Activated CD8-positive, alpha-beta T cell treated with anti-CD3 and anti-CD28 coated beads for 36 hours (primary cell): ENCODE measurements around the gene MORC3. TPM values are rescaled to one million over a fixed set of nuclear protein-coding genes. Genes with fewer than 3 reads are reported as not detected.
A peak's percentile ranks its signal among the peaks of the same experiment; 100 is the strongest.
"Not testable (repeated sequence)": the region's sequence is repeated elsewhere in the genome, so short reads cannot be mapped to it uniquely, and the experiment has no call there.

Experiments used
- ATAC-seq: fragments of 200-7000 bp; cut with Tn5 transposase; one replicate; pipeline ENCODE4 v1.10.0; 2021; ENCODE audit warnings: mild to moderate bottlenecking, moderate library complexity
- CTCF ChIA-PET: fragments of 350-600 bp; sonication (Branson Sonifier 250); formaldehyde crosslinking; loops from one replicate; lab custom pipeline; 2021; ENCODE audit warnings: antibody characterized with exemption; lab: Charles Lee
- POLR2A ChIA-PET: fragments of 350-600 bp; sonication (Branson Sonifier 250); formaldehyde crosslinking; loops from one replicate; lab custom pipeline; 2021; ENCODE audit warnings: antibody characterized with exemption; lab: Charles Lee
- DNase-seq: peaks from one replicate; pipeline ENCODE4 v3.0.0-alpha.2; 2020
- H3K27ac Mint-ChIP-seq: one replicate; pipeline ENCODE4 v1.8.0; 2021; ENCODE audit warnings: mild to moderate bottlenecking, mixed read lengths
- H3K27me3 Mint-ChIP-seq: one replicate; pipeline ENCODE4 v1.8.0; 2021; ENCODE audit warnings: mixed read lengths
- H3K36me3 Mint-ChIP-seq: one replicate; pipeline ENCODE4 v1.8.0; 2021; ENCODE audit warnings: low read depth, mixed read lengths
- H3K4me1 Mint-ChIP-seq: one replicate; pipeline ENCODE4 v1.8.0; 2021; ENCODE audit warnings: low read depth, mixed read lengths
- H3K4me3 Mint-ChIP-seq: one replicate; pipeline ENCODE4 v1.8.0; 2021; ENCODE audit warnings: mild to moderate bottlenecking, moderate library complexity, mixed read lengths
- H3K9me3 Mint-ChIP-seq: one replicate; pipeline ENCODE4 v1.8.0; 2021; ENCODE audit warnings: mixed read lengths
- intact Hi-C: fragments of 100-400 bp; cut with micrococcal nuclease; formaldehyde crosslinking; loops from one replicate; pipeline ENCODE4 v1.10.0; 2022
- total RNA-seq, 2 experiments: library from RNA; stranded (reverse); gene quantifications; one replicate each; pipeline ENCODE4 v1.2.3, GENCODE V29; 2021
- TF ChIP-seq, protein P1 (sequence below): fragments of 200-600 bp; IDR thresholded peaks from one replicate; pipeline ENCODE4 v1.8.0; 2022; ENCODE audit warnings: antibody characterized with exemption, mild to moderate bottlenecking

Gene MORC3
- 10 to 100 TPM; 20.4 to 20.7 TPM for total RNA-seq

- peak; percentile 92 for ATAC-seq
- Mint-ChIP-seq H3K4me1 (peaks cover 29% of the 10 kb centered on the region), H3K9me3 (no peaks in the 10 kb centered on the region), H3K4me3 (peak within 1 kb of the TSS; percentile 94), H3K27me3 (no peaks in the 10 kb centered on the region), H3K27ac (peak within 1 kb of the TSS; percentile 97), H3K36me3 (peaks cover 21% of the 10 kb centered on the region)
- intact Hi-C loops: no loop called here
- peak; percentile 98 for DNase-seq
- TF ChIP-seq, protein P1, sequence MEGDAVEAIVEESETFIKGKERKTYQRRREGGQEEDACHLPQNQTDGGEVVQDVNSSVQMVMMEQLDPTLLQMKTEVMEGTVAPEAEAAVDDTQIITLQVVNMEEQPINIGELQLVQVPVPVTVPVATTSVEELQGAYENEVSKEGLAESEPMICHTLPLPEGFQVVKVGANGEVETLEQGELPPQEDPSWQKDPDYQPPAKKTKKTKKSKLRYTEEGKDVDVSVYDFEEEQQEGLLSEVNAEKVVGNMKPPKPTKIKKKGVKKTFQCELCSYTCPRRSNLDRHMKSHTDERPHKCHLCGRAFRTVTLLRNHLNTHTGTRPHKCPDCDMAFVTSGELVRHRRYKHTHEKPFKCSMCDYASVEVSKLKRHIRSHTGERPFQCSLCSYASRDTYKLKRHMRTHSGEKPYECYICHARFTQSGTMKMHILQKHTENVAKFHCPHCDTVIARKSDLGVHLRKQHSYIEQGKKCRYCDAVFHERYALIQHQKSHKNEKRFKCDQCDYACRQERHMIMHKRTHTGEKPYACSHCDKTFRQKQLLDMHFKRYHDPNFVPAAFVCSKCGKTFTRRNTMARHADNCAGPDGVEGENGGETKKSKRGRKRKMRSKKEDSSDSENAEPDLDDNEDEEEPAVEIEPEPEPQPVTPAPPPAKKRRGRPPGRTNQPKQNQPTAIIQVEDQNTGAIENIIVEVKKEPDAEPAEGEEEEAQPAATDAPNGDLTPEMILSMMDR: no peak
- ChIA-PET CTCF (interaction anchor here (0.9 to 3.1 kb wide), 12 partner anchors 8 to 194 kb away, joined by 3 to 17 read pairs (median 4); no protein-coding TSS in a partner anchor), POLR2A (interaction anchor here (0.7 to 2.9 kb wide), 20 partner anchors 10 to 1432 kb away, joined by 3 to 20 read pairs (median 5); partner anchors contain the start of gene CHAF1B)
Measured at GRCh38 chr21:36319767-36320420, at the start of gene MORC3. Gene MORC3, plus strand, starts transcription at chr21:36320197. Its CDS starts 68 bp downstream, at chr21:36320265.

- CTCF ChIA-PET, POLR2A ChIA-PET, H3K27me3 Mint-ChIP-seq, H3K9me3 Mint-ChIP-seq, intact Hi-C loops, H3K27ac Mint-ChIP-seq, H3K4me3 Mint-ChIP-seq, ATAC-seq, H3K4me1 Mint-ChIP-seq, DNase-seq: not testable (repeated sequence)
- H3K36me3 Mint-ChIP-seq: peaks cover 13% of the 10 kb centered on the region
Measured at GRCh38 chr21:36270786-36271695, 49.0 kb upstream of the MORC3 start.

DNA sequence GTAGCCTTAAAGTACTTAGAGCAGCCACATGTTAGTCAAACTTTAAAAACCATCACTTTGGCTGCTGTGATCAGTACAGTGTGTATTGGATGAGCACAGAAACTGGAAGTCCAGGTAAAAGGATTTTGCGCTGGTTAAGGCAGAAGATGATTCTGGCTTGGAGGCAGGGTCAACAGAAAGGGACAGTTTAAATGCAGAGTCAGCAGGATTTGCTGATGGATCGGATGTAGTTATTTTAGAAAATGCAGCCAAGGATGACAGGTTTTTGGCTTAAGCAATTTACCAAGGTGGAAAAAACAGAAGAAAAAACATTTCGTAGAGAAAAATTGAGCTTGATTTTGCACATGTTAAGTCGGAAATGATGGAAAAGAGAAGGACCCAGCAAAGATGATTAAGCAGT lies 45.9 kb upstream of the MORC3 start:
- Mint-ChIP-seq H3K27ac (no peak overlapping the region), H3K27me3 (no peaks in the 10 kb centered on the region), H3K4me3 (no peak overlapping the region), H3K9me3 (no peaks in the 10 kb centered on the region), H3K4me1 (no peaks in the 10 kb centered on the region), H3K36me3 (peaks cover 14% of the 10 kb centered on the region)
- ATAC-seq (no peak), DNase-seq (no peak)
- CTCF ChIA-PET: no interaction called here
- TF ChIP-seq, protein P1: no peak
- intact Hi-C loops: no loop called here
- POLR2A ChIA-PET: no interaction called here

GRCh38 chr21:36282568-36283230 lies 37.3 kb upstream of the MORC3 start:
- Mint-ChIP-seq H3K27ac (no peak overlapping the region), H3K4me3 (no peak overlapping the region), H3K9me3 (no peaks in the 10 kb centered on the region), H3K4me1 (peaks cover 2% of the 10 kb centered on the region), H3K27me3 (no peaks in the 10 kb centered on the region), H3K36me3 (peaks cover 8% of the 10 kb centered on the region)
- DNase-seq: no peak
- TF ChIP-seq, protein P1: no peak
- ChIA-PET POLR2A (no interaction called here), CTCF (no interaction called here)
- no peak for ATAC-seq
- intact Hi-C loops: no loop called here

DNA sequence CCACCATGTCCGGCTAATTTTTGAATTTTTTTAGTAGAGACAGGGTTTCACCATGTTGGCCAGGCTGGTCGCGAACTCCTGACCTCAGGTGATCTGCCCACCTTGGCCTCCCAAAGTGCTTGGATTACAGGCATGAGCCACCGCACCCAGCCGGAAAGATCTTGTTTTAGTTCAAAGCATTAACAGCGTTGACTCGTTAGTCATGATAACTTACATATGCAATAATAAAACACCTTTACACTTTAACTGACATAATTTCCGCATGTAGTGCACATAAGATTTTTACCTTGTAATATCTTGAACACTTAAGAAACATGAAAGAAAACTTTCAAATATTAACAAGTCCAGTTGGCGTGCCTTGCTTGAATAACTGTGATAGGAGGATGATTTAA lies 36.8 kb upstream of the MORC3 start:
- CTCF ChIA-PET, H3K9me3 Mint-ChIP-seq, H3K4me3 Mint-ChIP-seq, DNase-seq, H3K4me1 Mint-ChIP-seq, H3K36me3 Mint-ChIP-seq, ATAC-seq, POLR2A ChIA-PET, intact Hi-C loops, H3K27me3 Mint-ChIP-seq, H3K27ac Mint-ChIP-seq: not testable (repeated sequence)
